COLO668 (cell line): ENCODE measurements around the gene SLTM.
"Not testable (repeated sequence)": the region's sequence is repeated elsewhere in the genome, so short reads cannot be mapped to it uniquely, and the experiment has no call there.

ENCODE experiments used
- DNase-seq: peaks from one replicate; lab custom pipeline; 2025; ENCODE audit not compliant: unreplicated experiment; lab: John Stamatoyannopoulos, UW

The SLTM gene

DNA sequence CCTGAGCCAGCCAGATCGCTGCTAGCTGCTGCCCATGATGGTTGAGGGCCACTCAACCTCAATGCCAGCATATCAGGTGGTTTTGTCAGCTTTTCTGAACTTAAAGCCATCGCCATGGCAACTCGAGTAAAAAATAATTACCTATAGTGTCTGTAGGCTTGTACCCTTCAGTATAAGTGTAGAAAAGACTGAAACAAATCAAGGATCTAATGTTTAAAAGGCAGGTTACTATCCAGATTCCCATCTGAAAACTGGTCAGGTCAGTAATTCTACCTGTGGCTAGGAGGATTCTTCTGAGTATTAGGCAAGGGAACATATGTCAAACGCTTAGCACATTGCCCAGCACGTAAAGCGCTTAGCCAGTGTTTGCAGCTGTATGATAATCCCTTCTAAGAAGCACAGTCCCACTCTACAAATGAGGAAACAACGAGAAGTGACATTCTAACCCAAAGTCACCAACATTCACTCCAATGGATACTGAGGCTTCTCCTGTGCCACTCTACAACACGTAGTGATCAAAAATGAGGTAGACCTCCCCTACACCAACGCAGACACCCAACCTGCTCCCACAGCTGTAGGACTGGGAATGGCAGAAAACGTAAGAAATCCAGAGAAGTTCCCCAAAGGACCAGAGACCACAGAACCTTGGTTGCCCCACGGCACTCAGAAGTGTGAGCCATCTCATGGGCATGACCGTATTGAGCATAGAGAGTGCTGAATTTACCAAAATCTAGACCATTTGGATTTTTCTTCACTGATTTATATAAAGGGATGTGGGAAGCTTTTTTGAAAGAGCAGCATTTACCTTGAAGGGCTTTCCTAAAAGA, 55.3 kb downstream of the SLTM start:
- no peak for DNase-seq

DNA sequence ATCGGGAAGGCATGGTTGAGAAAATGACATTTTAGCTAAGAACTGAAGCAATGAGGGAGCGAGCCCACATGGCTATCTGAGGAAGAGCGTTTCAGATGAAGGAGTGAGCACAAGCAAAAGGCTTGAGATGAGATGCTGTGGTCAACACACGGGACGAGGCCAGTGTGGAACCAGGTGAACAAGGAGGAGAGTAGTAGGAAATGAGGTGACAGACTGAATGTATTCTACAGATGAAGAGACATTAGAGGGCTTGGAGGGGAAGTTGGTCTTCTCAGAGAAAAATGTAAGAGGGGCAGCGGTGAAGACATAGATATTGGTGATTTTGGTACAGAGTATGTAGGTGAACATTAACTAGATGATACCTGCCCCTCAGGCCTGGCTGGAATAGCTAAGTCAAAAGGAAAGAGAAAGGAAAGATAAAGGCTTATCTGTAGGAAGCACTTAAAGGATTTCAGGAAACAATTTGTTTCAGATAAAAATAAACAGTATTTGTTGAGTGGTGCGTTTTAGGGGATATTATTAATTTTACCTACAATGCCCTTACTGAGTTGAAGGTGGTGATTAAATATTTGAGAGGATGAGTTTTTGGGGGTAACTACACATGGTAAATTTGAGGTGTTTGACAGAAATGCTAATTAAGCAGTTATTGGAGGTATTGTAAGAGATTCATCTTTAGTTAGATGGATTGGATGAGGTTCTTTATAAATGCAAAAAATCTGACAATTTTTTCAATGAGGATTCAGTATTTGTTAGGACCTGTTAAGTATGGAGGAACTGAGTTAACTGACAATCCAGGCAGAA, 57.0 kb downstream of the SLTM start:
- DNase-seq = no peak

DNA sequence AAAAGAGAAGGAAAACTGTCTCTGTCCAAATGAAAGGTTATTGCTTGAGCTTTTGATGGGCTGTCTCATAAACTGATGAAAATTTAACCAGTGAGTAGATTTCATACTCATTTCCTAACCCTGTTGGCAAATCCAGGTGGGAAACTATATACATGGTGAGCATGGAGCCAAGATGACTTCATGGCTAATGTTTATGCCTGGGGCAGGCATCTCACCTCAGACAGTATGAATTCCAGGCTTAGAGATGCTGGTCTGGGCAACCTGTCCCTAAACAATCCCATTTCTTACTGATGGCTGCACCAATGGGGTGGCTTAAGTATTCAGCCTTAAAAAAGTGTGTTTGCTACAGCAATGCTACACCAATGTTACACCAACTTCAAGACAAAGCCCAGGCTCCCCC, 58.1 kb downstream of the SLTM start:
- no peak for DNase-seq

DNA sequence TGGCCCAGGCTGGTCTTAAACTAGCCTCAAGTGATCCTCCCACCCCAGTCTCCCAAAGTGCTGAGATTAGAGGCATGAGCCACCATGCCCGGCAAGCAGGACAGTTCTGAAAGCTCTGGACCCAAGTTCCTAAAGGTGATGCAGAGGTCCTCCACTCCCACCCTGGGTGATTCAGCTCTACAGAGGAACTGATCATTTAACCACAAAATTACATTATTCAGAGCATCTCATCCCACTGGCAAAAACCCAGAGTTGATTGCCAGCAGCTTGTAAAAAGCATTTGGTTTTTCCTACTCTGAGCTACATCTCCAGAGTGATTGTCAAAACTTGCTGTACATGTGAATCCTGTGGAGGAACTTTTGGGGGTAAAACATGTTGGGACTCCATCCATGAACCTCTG, 60.2 kb downstream of the SLTM start:
- DNase-seq = no peak

DNA sequence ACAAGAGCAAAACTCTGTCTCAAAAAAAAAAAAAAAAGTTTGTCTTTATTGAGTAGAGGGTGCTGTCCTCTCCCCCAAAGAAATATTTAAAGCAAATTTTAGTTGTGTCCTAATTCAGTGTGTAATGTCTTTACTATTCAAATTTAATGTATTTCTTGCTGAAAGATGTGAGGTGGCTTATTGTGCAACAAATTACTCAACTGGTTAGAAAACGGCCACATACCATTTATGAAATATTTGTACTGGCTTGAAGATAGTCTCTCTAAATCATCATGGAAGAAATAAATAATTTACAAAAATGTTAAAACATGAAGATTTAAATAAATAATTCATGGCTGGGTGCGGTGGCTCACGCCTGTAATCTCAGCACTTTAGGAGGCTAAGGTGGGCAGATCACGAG, 63.0 kb downstream of the SLTM start:
- no peak for DNase-seq

DNA sequence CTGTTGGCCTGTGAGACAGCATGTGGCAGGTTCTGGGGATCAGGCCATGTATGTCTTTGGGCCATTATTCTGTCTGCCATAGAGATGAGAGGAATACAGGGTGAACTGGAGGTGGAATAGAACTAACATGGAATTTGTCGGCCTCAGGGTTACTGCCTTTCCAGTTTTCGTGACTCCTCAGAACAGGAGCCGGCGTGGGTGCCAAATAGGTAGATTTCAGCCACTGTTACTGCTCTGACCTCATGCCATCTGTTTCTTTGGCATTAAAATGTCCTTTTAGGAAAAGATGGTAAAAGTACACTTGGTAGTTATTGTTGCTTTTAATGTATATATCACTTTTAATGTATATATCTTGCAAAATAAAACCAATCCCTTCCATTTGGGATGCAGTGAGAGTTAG, 65.6 kb downstream of the SLTM start:
- DNase-seq = no peak

DNA sequence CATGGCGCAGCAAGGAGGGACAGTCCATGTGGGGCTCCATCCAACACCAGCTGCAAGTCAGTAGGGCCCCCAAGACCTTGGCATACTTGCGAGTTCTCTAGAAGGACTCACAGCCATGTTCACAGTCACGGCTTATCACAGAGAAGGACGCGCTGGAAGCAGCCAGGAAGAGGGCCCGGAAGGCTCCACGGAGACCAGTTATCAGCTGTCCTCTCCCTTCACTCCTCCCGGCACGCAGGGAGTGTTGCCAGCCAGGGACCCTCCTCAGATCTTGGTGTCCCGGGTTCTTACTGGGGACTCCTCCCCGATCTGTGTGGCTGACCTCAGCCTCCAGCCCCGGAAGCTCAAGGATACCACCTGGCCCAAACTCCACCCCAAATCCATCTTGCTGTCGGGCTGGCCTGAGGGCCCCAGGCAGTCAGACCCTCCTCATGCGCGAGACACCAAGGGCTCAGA, 68.0 kb downstream of the SLTM start:
- DNase-seq = no peak

DNA sequence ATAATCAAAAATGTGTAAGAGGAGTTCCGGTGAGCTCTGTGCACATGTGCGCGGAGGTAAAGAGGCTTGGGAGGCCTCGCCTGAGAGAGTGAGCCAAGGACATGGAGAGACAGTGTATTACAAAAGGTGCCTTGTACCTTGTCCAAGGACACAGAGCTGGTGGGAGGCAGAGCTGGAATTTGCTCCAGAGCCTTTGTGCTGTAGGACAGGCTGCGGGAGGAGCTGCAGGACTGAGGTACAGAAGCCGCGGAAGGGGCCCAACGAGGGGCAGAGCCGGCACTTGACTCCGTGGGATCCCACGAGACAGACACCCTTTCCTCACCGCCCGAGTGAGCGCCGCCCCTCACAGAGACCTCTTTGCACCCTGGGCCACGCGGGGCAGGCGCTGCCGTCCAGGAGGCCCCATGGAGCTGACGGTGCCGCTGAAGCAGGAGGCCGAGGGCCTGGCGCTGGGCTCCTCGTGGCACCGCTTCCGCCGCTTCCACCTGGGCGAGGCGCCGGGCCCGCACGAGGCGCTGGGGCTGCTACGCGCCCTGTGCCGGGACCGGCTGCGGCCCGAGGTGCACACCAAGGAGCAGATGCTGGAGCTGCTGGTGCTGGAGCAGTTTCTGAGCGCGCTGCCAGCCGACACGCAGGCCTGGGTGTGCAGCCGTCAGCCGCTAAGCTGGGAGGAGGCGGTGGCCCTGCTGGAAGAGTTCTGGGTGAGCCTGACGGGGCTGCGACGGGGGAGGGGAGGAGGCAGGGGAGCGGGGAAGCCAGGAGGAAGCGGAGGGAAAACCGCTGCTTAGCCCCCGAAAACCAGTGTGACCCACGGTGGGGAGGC, 68.7 kb downstream of the SLTM start:
- no peak for DNase-seq

DNA sequence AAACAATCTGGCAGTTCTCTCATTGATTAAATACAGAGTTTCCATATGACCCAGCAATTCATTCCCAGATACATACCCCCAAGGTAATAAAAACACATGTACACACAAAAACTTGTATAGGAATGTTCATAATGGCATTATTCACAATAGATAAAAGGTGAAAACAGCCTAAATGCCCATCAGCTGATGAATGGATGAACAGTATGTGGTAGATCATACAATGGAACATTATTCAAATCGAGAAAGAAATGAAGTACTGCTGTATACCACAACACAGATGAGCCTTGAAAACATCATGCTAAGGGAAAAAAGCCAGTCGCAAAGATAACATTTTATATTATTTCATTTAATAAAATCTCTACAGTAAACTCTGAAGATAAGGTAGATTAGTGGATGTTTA, 71.2 kb downstream of the SLTM start:
- no peak for DNase-seq

DNA sequence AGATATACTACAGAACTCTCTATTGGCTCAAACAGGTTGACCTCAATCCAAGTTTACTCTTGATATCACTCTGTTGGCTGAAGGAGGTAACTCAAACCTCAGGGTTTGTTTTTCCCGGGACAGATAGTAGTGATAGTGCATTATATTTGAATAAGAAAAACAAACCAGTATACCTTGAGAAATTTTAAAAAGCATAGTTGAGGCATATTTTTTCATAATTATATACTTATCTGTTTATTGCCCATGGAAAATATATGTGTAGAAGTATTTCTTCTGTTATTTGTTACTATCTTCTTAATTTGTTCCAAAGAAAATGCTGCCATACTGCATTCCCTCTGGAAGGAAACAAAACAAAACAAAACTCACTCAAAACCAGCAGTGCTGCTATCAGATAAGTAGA, 76.9 kb downstream of the SLTM start:
- DNase-seq = not testable (repeated sequence)

DNA sequence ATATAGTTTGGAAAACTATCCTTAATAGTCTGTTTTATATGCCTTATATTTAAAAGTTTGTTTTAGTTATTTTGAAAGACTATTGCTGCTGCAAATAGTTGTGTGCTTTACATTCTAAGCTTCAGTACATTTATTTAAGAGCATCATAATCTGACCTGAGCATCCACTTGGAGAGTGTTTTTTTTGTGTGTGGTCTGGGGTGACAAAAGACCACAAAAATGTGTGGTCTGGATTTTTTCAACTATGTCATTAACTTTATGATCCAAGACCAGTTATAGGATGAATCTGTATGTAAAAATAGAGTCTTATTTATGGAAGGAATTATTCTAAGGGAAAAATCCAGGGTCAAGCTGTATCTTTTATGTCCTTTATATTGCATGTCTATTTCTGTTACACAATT, 77.4 kb downstream of the SLTM start:
- no peak for DNase-seq

DNA sequence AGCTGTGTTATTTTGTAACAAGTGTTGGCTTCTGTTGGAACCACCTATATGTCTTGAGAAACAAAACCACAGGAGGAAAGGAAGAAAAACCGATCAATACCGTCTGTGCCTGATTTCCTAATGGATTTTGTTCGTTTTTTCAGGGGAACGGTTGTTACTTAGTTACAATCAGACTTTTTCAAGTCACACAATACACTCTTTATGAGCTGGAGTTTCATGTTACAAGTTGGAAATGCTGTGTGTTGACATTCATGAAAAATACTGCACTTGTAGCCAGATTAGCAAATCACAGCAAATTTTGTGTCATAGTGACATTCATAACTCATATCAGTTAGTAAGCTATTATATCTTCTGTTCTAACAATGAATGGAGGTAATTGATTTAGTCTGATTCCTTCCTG, 78.9 kb downstream of the SLTM start:
- DNase-seq = no peak

DNA sequence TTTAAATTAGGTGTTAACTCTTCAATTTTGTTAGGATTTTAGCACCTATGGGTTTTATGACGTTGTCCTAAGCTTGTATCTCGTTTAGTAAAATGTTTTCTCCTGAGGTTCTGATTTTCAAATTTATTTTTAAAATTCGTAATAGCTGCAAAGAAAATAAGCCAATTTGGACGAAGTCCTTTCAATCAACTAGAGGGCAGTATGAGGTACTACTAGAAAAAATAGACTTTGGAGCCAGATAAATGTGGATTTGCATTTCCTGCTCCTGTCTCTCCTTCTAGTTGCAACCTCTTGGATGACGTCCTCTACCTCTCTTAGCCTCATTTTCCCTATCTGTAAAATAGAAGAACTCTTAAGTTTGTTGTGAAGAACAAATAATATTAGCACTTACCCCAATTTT, 81.1 kb downstream of the SLTM start:
- DNase-seq = no peak

DNA sequence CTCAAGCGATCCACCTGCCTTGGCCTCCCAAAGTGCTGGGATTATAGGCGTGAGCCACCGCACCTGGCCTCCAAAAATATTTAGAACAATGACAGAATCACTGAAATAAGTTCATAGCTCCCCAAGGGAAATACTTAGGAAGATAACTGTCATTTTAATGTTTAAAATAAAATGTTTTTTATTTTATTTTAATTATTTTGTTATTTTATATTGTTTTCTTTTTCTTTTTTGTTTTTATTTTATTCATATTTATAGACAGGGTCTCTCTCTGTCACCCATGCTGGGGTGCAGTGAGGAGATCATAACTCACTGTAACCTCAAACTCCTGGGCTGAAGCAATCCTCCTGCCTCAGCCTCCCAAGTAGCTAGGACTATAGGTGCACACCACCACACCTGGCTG, 82.3 kb downstream of the SLTM start:
- DNase-seq = not testable (repeated sequence)

DNA sequence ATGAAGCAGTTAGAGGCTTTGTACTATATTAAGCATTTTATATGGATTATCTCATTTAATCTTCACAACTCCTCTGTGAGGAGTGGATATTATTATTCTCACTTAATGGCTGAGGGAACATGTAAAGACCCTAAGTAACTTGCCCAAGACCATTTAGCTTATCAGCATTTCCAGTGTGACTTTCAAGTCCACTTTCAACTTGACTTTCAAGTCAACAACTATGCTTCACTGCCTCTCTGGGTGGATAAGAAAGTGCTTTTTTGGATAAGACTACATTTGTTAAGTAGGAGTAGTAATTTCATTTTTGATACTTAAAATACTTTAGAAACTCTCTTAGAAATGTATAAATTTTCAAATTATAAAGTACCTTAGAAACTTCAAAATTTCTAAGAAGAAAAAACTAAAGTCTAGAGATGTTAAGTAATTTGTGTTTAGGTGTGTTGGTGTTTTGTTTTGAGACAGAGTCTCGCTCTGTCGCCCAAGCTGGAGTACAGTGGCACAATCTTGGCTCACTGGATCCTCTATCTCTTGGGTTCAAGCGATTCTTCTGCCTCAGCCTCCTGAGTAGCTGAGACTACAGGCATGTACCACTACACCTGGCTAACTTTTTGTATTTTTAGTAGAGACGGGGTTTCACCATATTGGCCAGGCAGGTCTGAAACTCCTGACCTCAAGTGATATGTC, 90.6 kb downstream of the SLTM start:
- no peak for DNase-seq

DNA sequence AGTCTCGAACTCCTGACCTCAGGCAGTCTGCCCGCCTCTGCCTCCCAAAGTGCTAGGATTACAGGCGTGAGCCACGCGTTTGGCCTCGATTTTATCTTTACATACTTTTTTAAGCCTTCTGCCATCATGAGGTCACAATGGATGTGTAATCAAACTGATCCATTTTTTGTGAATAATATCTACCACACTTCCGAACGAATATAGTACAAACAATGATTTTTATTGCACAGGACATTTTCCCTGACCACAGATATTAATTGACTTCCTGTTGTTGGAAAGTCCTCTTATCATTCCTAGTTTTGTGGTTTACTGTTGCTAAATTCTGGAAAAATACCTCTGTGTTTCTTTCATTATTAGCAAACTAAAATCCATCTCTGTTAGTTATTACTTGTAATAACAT, 93.4 kb downstream of the SLTM start:
- no peak for DNase-seq

DNA sequence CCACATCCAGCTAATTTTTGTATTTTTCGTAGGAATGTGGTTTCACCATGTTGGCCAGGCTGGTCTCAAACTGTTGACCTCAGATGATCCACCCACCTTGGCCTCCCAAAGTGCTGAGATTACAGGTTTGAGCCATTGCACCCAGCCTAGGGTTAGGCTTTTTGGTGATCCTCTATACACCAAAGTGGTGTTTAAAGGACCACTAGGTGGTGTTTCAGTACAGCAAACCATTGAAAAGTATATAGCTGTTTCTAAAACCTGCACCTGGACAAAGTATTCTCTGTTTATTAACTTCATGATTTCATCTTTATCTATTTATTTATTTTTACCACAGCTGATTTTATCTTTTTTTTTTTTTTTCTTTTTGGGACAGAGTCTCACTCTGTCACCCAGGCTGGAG, 94.0 kb downstream of the SLTM start:
- no peak for DNase-seq

DNA sequence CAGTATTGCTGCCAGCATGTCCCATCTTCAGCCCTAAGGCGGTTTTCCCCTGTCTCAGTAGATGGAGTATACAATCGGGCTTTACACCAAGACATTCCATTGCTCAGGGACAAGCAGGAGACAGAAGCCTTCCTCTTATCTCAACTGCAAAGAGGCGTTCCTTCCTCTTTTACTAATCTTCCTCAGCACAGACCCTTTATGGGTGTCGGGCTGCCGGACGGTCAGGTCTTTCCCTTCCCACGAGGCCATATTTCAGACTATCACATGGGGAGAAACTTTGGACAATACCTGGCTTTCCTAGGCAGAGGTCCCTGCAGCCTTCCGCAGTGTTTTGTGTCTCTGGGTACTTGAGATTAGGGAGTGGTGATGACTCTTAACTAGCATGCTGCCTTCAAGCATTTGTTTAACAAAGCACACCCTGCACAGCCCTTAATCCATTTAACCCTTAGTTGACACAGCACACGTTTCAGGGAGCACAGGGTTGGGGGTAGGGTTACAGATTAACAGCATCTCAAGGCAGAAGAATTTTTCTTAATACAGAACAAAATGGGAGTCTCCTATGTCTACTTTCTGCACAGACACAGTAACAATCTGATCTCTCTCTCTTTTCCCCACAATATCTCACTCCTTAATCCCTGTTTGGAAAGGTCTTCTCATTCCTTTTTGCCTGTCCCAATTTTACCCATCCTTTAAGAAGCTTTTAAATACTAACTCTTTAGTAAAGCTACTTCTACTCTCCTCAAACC, 99.6 kb downstream of the SLTM start:
- DNase-seq = not testable (repeated sequence)

DNA sequence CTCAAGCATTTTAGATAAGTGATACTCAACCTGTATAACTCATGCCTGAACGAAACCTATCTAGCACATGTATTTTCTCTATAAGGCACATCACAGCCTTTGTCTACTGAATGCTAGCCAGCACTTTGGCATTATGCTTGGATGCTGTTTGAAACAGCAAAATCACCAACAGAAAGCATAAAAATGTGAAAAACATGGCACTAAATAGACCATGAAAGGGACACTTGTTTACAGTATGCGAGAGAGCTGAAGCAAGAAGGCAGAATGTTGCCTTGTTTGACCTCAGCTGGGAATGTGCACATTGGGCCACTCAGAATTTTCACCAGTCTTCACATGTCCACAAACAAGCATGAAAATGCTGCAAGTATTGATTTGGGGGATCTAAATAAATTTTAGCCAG, 102.9 kb downstream of the SLTM start:
- DNase-seq = no peak
